HepG2 (cell line): ENCODE data around the gene BSND. TPM values are rescaled to one million over a fixed set of nuclear protein-coding genes. Genes with fewer than 3 reads are reported as not detected.

ENCODE experiments used
- ATAC-seq: fragments of 200-7000 bp; cut with Tn5 transposase; 3 replicates; pipeline ENCODE4 v1.9.1; 2020; ENCODE audit warnings: mild to moderate bottlenecking, moderate library complexity
- BruUV-seq: library from RNA; stranded (reverse); fragments of 400-500 nt; replicated peaks from 2 replicates; lab custom pipeline; 2021; lab: Mats Ljungman, UMichigan
- CTCF ChIA-PET: fragments of 300-600 bp; formaldehyde crosslinking; extraction: SDS; loops from one replicate; lab custom pipeline; 2021; ENCODE audit warnings: low total read pairs, inconsistent platforms, low intra/inter-chr PET ratio; lab: Yijun Ruan, JAX
- POLR2A ChIA-PET: fragments of 350-600 bp; sonication (Branson Sonifier 250); formaldehyde crosslinking; loops from one replicate; lab custom pipeline; 2020; ENCODE audit warnings: antibody characterized with exemption, inconsistent platforms; lab: Yijun Ruan, JAX
- DNase-seq: peaks from one replicate; pipeline ENCODE4 v3.0.0-alpha.2; 2015; ENCODE audit warnings: low spot score
- FAIRE-seq: peaks from 3 replicates; lab custom pipeline; 2011; peaks lifted over from hg19 to GRCh38; lab: Jason Lieb, UNC
- H2AFZ ChIP-seq: one replicate; pipeline ENCODE4 v1.6.1; 2011; ENCODE audit warnings: low read length, inconsistent platforms
- H3K27ac ChIP-seq: fragments of 300-600 bp; 3 replicates; pipeline ENCODE4 v1.8.0; 2011; ENCODE audit warnings: mixed run types, mild to moderate bottlenecking, mixed read lengths, low read length, inconsistent platforms; ENCODE audit not compliant: insufficient read depth; ENCODE audit errors: extremely low read length
- H3K27me3 ChIP-seq, 2 experiments: fragments of 200-600 bp in 1 of 2; 2 replicates in 1 of 2; 3 replicates in 1 of 2; pipeline versions ENCODE4 v1.6.0 to v1.8.0; 2011; ENCODE audit warnings: low read length in 2 of 2, mild to moderate bottlenecking in 2 of 2, moderate library complexity in 2 of 2, inconsistent platforms in 1 of 2; ENCODE audit not compliant: insufficient read depth in 2 of 2, control insufficient read depth in 1 of 2
- H3K36me3 ChIP-seq, 2 experiments: fragments of 200-600 bp in 1 of 2; replicated peaks in 1 of 2; 2 replicates in 1 of 2; 3 replicates in 1 of 2; pipeline versions ENCODE4 v1.5.1 to v1.8.0; 2011; ENCODE audit warnings: low read length in 2 of 2, inconsistent platforms in 1 of 2; ENCODE audit not compliant: insufficient read depth in 2 of 2, control insufficient read depth in 1 of 2
- H3K4me1 ChIP-seq: 2 replicates; pipeline ENCODE4 v1.5.1; 2012; ENCODE audit warnings: low read length, inconsistent platforms; ENCODE audit not compliant: insufficient read depth
- H3K4me2 ChIP-seq: 2 replicates; pipeline ENCODE4 v1.6.0; 2011; ENCODE audit warnings: low read depth, low read length, inconsistent platforms
- H3K4me3 ChIP-seq, 3 experiments: fragments of 200-600 bp in 1 of 3; sonication (generic), shearing (Covaris generic) in 1 of 3; replicated peaks in 1 of 3; 2 replicates each; pipeline ENCODE4 v1.5.1; 2011 to 2016; ENCODE audit warnings: low read length in 3 of 3, inconsistent platforms in 2 of 3, low read depth in 2 of 3, mild to moderate bottlenecking in 2 of 3, control low read depth in 1 of 3, mixed read lengths in 1 of 3; ENCODE audit not compliant: insufficient read depth in 1 of 3
- H3K79me2 ChIP-seq: one replicate; pipeline ENCODE4 v1.6.1; 2011; ENCODE audit warnings: low read length, inconsistent platforms; ENCODE audit not compliant: insufficient read depth
- H3K9ac ChIP-seq: 2 replicates; pipeline ENCODE4 v1.6.0; 2011; ENCODE audit warnings: mild to moderate bottlenecking, low read depth, low read length, inconsistent platforms; ENCODE audit not compliant: insufficient read depth
- H3K9me3 ChIP-seq: 2 replicates; pipeline ENCODE4 v1.5.1; 2012; ENCODE audit warnings: mild to moderate bottlenecking, low read length
- H4K20me1 ChIP-seq: 2 replicates; pipeline ENCODE4 v1.6.0; 2011; ENCODE audit warnings: inconsistent platforms, mild to moderate bottlenecking, low read length, moderate library complexity; ENCODE audit not compliant: insufficient read depth
- ETS1 ChIP-seq: sonication (generic); formaldehyde crosslinking; IDR thresholded peaks from 2 replicates; pipeline ENCODE4 v1.4.0; 2020; ENCODE audit warnings: missing genetic modification reagents
- GATA4 ChIP-seq: sonication (generic); IDR thresholded peaks from 2 replicates; pipeline ENCODE4 v1.6.1; 2016; ENCODE audit warnings: antibody characterized with exemption, low read depth, borderline replicate concordance
- NFYB ChIP-seq: sonication (generic); formaldehyde crosslinking; IDR thresholded peaks from 2 replicates; pipeline ENCODE4 v1.4.0; 2020; ENCODE audit warnings: missing genetic modification reagents
- NR2C2 ChIP-seq: sonication (generic); formaldehyde crosslinking; IDR thresholded peaks from 2 replicates; pipeline ENCODE4 v1.4.0; 2020; ENCODE audit warnings: missing genetic modification reagents, mild to moderate bottlenecking, moderate library complexity, borderline replicate concordance
- SATB2 ChIP-seq: sonication (generic); formaldehyde crosslinking; IDR thresholded peaks from 2 replicates; pipeline ENCODE4 v1.5.0; 2020; ENCODE audit warnings: missing genetic modification reagents
- SRF ChIP-seq: IDR thresholded peaks from 2 replicates; pipeline ENCODE4 v1.6.1; 2011; ENCODE audit warnings: mild to moderate bottlenecking, low read depth, low read length, moderate library complexity
- TEAD3 ChIP-seq: optimal IDR thresholded peaks from 2 replicates; pipeline ENCODE3; 2016; ENCODE audit warnings: borderline replicate concordance
- ZNF44 ChIP-seq: sonication (generic); formaldehyde crosslinking; IDR thresholded peaks from 2 replicates; pipeline ENCODE4 v1.5.1; 2020; ENCODE audit warnings: mild to moderate bottlenecking, missing genetic modification reagents
- ZNF652 ChIP-seq: IDR thresholded peaks from 2 replicates; pipeline ENCODE4 v1.6.1; 2016; ENCODE audit warnings: low read depth, borderline replicate concordance
- ZNF670 ChIP-seq: sonication (generic); formaldehyde crosslinking; IDR thresholded peaks from 2 replicates; pipeline ENCODE4 v1.8.0; 2022; ENCODE audit warnings: mild to moderate bottlenecking, missing genetic modification reagents, borderline replicate concordance
- ZNF782 ChIP-seq: sonication (generic); formaldehyde crosslinking; IDR thresholded peaks from 2 replicates; pipeline ENCODE4 v1.4.0; 2020; ENCODE audit warnings: missing genetic modification reagents, mild to moderate bottlenecking, borderline replicate concordance
- WGBS: methylation state at CpG from one replicate; pipeline ENCODE4 v1.1.6; 2017; ENCODE audit warnings: low lambda C conversion rate; 5-methylcytosine and 5-hydroxymethylcytosine counted together
- in situ Hi-C: cut with HindIII; loops from 2 replicates; pipeline ENCODE4 v1.10.0; 2017; ENCODE audit warnings: low pct_unique_long_range_greater_than_20kb; ENCODE audit not compliant: extremely low pct_ligation_motif_present
- intact Hi-C: fragments of 100-400 bp; cut with micrococcal nuclease; formaldehyde crosslinking; loops from one replicate; pipeline ENCODE4 v1.10.0; 2022; ENCODE audit not compliant: unreplicated experiment
- polyA plus RNA-seq, 8 experiments: library from polyadenylated mRNA; depleted of rRNA in 3 of 8; stranded (reverse) in 7 of 8; unstranded in 1 of 8; fragments of >200 nt; fragmentation: Illumina TruSeq in 4 of 8; extraction: Trizol in 4 of 8; gene quantifications; 2 replicates each; pipeline versions ENCODE4 v1.2.1 to v1.2.3, GENCODE V29; 2011 to 2016; ENCODE audit warnings: low read depth in 4 of 8, missing spikeins in 1 of 8, mixed read lengths in 1 of 8; ENCODE audit not compliant: insufficient read depth in 1 of 8
- total RNA-seq, 5 experiments: library from RNA; depleted of rRNA; stranded (reverse); fragments of >200 nt; fragmentation: Illumina TruSeq; extraction: Trizol; gene quantifications; 2 replicates each; pipeline ENCODE4 v1.2.3, GENCODE V29; 2016; ENCODE audit warnings: low read depth in 1 of 5

The BSND gene
- total and polyA plus RNA-seq, 2 of the 13 experiments (the other 11 are each of a cell fraction or from before 2014, with no cell fraction given) = not detected

GRCh38 chr1:55015731-55016620, 17.2 kb downstream of the BSND start:
- no peak for DNase-seq
- H4K20me1 ChIP-seq = no peaks in the 10 kb centered on the region
- 33% methylated on average over 12 of the region's 12 CpGs for WGBS
- no peak for FAIRE-seq
- intact Hi-C loops (no loop called here), in situ Hi-C loops (no loop called here)
- H3K4me2 ChIP-seq = no peak overlapping the region
- peaks cover 0 to 57% of the 10 kb centered on the region in 2 experiments; a peak in 3 of 5 replicates for H3K27me3 ChIP-seq
- TF ChIP-seq ZNF652 (CRISPR knock-in tag) = no peak
- TF ChIP-seq TEAD3 (CRISPR knock-in tag) = no peak
- no peak for TF ChIP-seq SATB2
- TF ChIP-seq SRF = no peak
- no peak for TF ChIP-seq ETS1 (CRISPR knock-in tag)
- no peak for TF ChIP-seq GATA4
- TF ChIP-seq ZNF44 (CRISPR knock-in tag) = no peak
- no peak for TF ChIP-seq ZNF670 (CRISPR knock-in tag)
- TF ChIP-seq NFYB (CRISPR knock-in tag) = no peak
- TF ChIP-seq NR2C2 (CRISPR knock-in tag) = no peak
- TF ChIP-seq ZNF782 (CRISPR knock-in tag) = no peak
- H2AFZ ChIP-seq = no peak overlapping the region
- ATAC-seq = no peak
- no peak overlapping the region for H3K4me3 ChIP-seq
- ChIA-PET POLR2A (no interaction called here), CTCF (no interaction called here)
- no peaks in the 10 kb centered on the region for H3K36me3 ChIP-seq
- no peaks in the 10 kb centered on the region for H3K9me3 ChIP-seq
- no TSS peak for BruUV-seq
- H3K27ac ChIP-seq = no peak overlapping the region
- no peaks in the 10 kb centered on the region for H3K79me2 ChIP-seq
- peaks cover 11% of the 10 kb centered on the region for H3K4me1 ChIP-seq
- no peak overlapping the region for H3K9ac ChIP-seq
